HEK293 (cell line): Measurements from ENCODE around the gene MAP4K5.

Experiments
- GLIS1 ChIP-seq: fragments of 450-650 bp; formaldehyde crosslinking; IDR thresholded peaks from 2 replicates; pipeline ENCODE4 v1.5.1; 2016; ENCODE audit warnings: missing biosample characterization, missing genetic modification characterization
- PRDM1 ChIP-seq: fragments of 450-650 bp; formaldehyde crosslinking; IDR thresholded peaks from 2 replicates; pipeline ENCODE4; 2016; ENCODE audit warnings: missing biosample characterization, missing genetic modification characterization
- ZBTB17 ChIP-seq: fragments of 450-650 bp; formaldehyde crosslinking; IDR thresholded peaks from 2 replicates; pipeline ENCODE4 v1.5.1; 2016; ENCODE audit warnings: missing biosample characterization, missing genetic modification characterization
- ZFP41 ChIP-seq: fragments of 450-650 bp; formaldehyde crosslinking; IDR thresholded peaks from 2 replicates; pipeline ENCODE4 v1.5.1; 2016; ENCODE audit warnings: missing biosample characterization, missing genetic modification characterization, borderline replicate concordance
- ZNF140 ChIP-seq: fragments of 450-650 bp; formaldehyde crosslinking; IDR thresholded peaks from 2 replicates; pipeline ENCODE4 v1.5.1; 2016; ENCODE audit warnings: missing biosample characterization, missing genetic modification characterization
- ZNF23 ChIP-seq: fragments of 450-650 bp; formaldehyde crosslinking; IDR thresholded peaks from 2 replicates; pipeline ENCODE4 v1.5.1; 2016; ENCODE audit warnings: missing biosample characterization, missing genetic modification characterization, borderline replicate concordance
- ZNF548 ChIP-seq: fragments of 450-650 bp; formaldehyde crosslinking; IDR thresholded peaks from 2 replicates; pipeline ENCODE4 v1.5.1; 2016; ENCODE audit warnings: missing biosample characterization, missing genetic modification characterization
- TF ChIP-seq, protein P1 (sequence below): fragments of 450-650 bp; formaldehyde crosslinking; IDR thresholded peaks from 2 replicates; pipeline ENCODE4 v1.5.1; 2016; ENCODE audit warnings: missing biosample characterization, missing genetic modification characterization

DNA sequence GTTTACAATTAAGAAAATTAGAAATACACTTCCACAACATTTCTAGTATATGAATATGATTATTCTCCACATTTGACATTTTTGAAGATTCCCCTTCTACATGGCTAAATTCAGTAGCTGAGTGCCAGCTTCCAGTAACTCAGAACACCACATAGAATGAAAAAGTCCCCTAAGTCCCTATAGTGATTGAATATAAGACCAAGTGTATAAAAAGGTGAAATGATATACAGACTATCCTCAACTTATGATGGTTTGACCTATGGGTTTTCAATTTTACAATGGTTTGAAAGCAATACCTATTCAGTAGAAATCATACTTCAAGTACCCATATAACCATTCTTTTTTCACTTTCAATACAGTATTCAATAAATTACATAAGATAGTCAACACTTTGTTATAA lies 43.4 kb upstream of the MAP4K5 start:
- TF ChIP-seq, protein P1, sequence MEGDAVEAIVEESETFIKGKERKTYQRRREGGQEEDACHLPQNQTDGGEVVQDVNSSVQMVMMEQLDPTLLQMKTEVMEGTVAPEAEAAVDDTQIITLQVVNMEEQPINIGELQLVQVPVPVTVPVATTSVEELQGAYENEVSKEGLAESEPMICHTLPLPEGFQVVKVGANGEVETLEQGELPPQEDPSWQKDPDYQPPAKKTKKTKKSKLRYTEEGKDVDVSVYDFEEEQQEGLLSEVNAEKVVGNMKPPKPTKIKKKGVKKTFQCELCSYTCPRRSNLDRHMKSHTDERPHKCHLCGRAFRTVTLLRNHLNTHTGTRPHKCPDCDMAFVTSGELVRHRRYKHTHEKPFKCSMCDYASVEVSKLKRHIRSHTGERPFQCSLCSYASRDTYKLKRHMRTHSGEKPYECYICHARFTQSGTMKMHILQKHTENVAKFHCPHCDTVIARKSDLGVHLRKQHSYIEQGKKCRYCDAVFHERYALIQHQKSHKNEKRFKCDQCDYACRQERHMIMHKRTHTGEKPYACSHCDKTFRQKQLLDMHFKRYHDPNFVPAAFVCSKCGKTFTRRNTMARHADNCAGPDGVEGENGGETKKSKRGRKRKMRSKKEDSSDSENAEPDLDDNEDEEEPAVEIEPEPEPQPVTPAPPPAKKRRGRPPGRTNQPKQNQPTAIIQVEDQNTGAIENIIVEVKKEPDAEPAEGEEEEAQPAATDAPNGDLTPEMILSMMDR (tag by site-specific recombination), result no peak
- no peak for TF ChIP-seq ZFP41
- no peak for TF ChIP-seq PRDM1 (tag by site-specific recombination)
- no peak for TF ChIP-seq ZNF140
- no peak for TF ChIP-seq GLIS1
- no peak for TF ChIP-seq ZBTB17
- TF ChIP-seq ZNF548 (tag by site-specific recombination), result no peak
- no peak for TF ChIP-seq ZNF23 (tag by site-specific recombination)
